Activated CD4-positive, alpha-beta T cell treated with anti-CD3 and anti-CD28 coated beads, Interleukin-2, amount 10 ng/mL, durations not matched to agents 7 days and 5 days (primary cell): ENCODE measurements around the gene YIPF3. TPM values are rescaled to one million over a fixed set of nuclear protein-coding genes. Genes with fewer than 3 reads are reported as not detected.

Experiments used
- CTCF ChIA-PET: fragments of 350-600 bp; sonication (Branson Sonifier 250); formaldehyde crosslinking; loops from one replicate; lab custom pipeline; 2021; ENCODE audit warnings: antibody characterized with exemption; lab: Charles Lee
- POLR2A ChIA-PET: fragments of 350-600 bp; sonication (Branson Sonifier 250); formaldehyde crosslinking; loops from one replicate; lab custom pipeline; 2021; ENCODE audit warnings: antibody characterized with exemption; lab: Charles Lee
- DNase-seq: peaks from one replicate; pipeline ENCODE4 v3.0.0-alpha.2; 2020
- H3K27ac Mint-ChIP-seq: one replicate; pipeline ENCODE4 v1.8.0; 2021; ENCODE audit warnings: mild to moderate bottlenecking, moderate library complexity, mixed read lengths
- H3K27me3 Mint-ChIP-seq: one replicate; pipeline ENCODE4 v1.8.0; 2021; ENCODE audit warnings: mixed read lengths
- H3K36me3 Mint-ChIP-seq: one replicate; pipeline ENCODE4 v1.8.0; 2021; ENCODE audit warnings: low read depth, mixed read lengths
- H3K4me1 Mint-ChIP-seq: one replicate; pipeline ENCODE4 v1.8.0; 2021; ENCODE audit warnings: mixed read lengths
- H3K4me3 Mint-ChIP-seq: one replicate; pipeline ENCODE4 v1.8.0; 2021; ENCODE audit warnings: mild to moderate bottlenecking, moderate library complexity, mixed read lengths
- H3K9me3 Mint-ChIP-seq: one replicate; pipeline ENCODE4 v1.8.0; 2021; ENCODE audit warnings: mixed read lengths
- total RNA-seq, 2 experiments: library from RNA; stranded (reverse); gene quantifications; one replicate each; pipeline ENCODE4 v1.2.3, GENCODE V29; 2021

The YIPF3 gene
- total RNA-seq, 2 experiments from 2014 or later, result 68.1 to 71.7 TPM

GRCh38 chr6:43488667-43489276, 28.0 kb downstream of the YIPF3 start:
- no peaks in the 10 kb centered on the region for H3K9me3 Mint-ChIP-seq
- no peaks in the 10 kb centered on the region for H3K27me3 Mint-ChIP-seq
- peaks cover under 1% of the 10 kb centered on the region for H3K4me1 Mint-ChIP-seq
- H3K4me3 Mint-ChIP-seq, result no peak overlapping the region
- CTCF ChIA-PET, result interaction anchor here (0.7 to 1.9 kb wide), 7 partner anchors 13 to 260 kb away, joined by 3 to 6 read pairs (median 3); partner anchors contain the start of gene DNPH1
- H3K36me3 Mint-ChIP-seq, result no peaks in the 10 kb centered on the region
- no peak for DNase-seq
- POLR2A ChIA-PET, result no interaction called here
- no peak overlapping the region for H3K27ac Mint-ChIP-seq

- Mint-ChIP-seq H3K4me3 (no peak overlapping the region), H3K27ac (no peak overlapping the region), H3K4me1 (peaks cover 44% of the 10 kb centered on the region), H3K9me3 (no peaks in the 10 kb centered on the region), H3K27me3 (no peaks in the 10 kb centered on the region), H3K36me3 (peaks cover 12% of the 10 kb centered on the region)
- DNase-seq, result no peak
- POLR2A ChIA-PET, result no interaction called here
- CTCF ChIA-PET, result interaction anchor here (0.7 to 4.7 kb wide), 4 partner anchors 8 to 30 kb away, joined by 3 to 19 read pairs (median 3); no protein-coding TSS in a partner anchor
Observed at GRCh38 chr6:43481591-43482236, 35.0 kb downstream of the YIPF3 start.

GRCh38 chr6:43481075-43481474, 35.7 kb downstream of the YIPF3 start:
- DNase-seq, result no peak
- H3K4me3 Mint-ChIP-seq, result no peak overlapping the region
- H3K27me3 Mint-ChIP-seq, result no peaks in the 10 kb centered on the region
- no peaks in the 10 kb centered on the region for H3K9me3 Mint-ChIP-seq
- POLR2A ChIA-PET, result no interaction called here
- peaks cover 47% of the 10 kb centered on the region for H3K4me1 Mint-ChIP-seq
- CTCF ChIA-PET, result interaction anchor here (0.7 to 1.8 kb wide), 4 partner anchors 8 to 31 kb away, joined by 3 to 4 read pairs (median 3); no protein-coding TSS in a partner anchor
- H3K27ac Mint-ChIP-seq, result no peak overlapping the region
- H3K36me3 Mint-ChIP-seq, result peaks cover 12% of the 10 kb centered on the region

- POLR2A ChIA-PET, result interaction anchor here (0.7 kb wide), 1 partner anchor 235 kb away, joined by 3 read pairs; the partner anchor contains the start of gene TTBK1
- peaks cover 47% of the 10 kb centered on the region for H3K4me1 Mint-ChIP-seq
Observed at GRCh38 chr6:43478008-43478372, 38.7 kb downstream of the YIPF3 start.

GRCh38 chr6:43477235-43478007, 39.3 kb downstream of the YIPF3 start, which contains the start of gene TJAP1:
Gene TJAP1 (plus strand): TSS chr6:43477570. CDS start chr6:43499002, 21,432 bp downstream.
- Mint-ChIP-seq H3K4me3 (peak within 1 kb of the TSS; percentile 92), H3K36me3 (peaks cover 10% of the 10 kb centered on the region), H3K4me1 (peaks cover 47% of the 10 kb centered on the region), H3K27me3 (peaks cover 4% of the 10 kb centered on the region), H3K9me3 (no peaks in the 10 kb centered on the region), H3K27ac (peak within 1 kb of the TSS; percentile 94)
- CTCF ChIA-PET, result interaction anchor here (0.6 to 1.7 kb wide), 8 partner anchors 10 to 208 kb away, joined by 3 to 5 read pairs (median 3); no protein-coding TSS in a partner anchor
- DNase-seq, result peak; percentile 96
- POLR2A ChIA-PET, result interaction anchor here (0.6 to 0.7 kb wide), 3 partner anchors 8 to 234 kb away, joined by 3 to 9 read pairs (median 3); partner anchors contain the start of gene TTBK1

More at GRCh38 chr6:43478008-43478372, 38.7 kb downstream of the YIPF3 start:
- Mint-ChIP-seq H3K9me3 (no peaks in the 10 kb centered on the region), H3K36me3 (peaks cover 10% of the 10 kb centered on the region), H3K27ac (peak overlapping the region; percentile 94), H3K4me3 (peak overlapping the region; percentile 92), H3K27me3 (peaks cover 2% of the 10 kb centered on the region)
- no peak for DNase-seq
- CTCF ChIA-PET, result interaction anchor here (0.8 to 1.1 kb wide), 3 partner anchors 10 to 30 kb away, joined by 3 to 5 read pairs (median 3); no protein-coding TSS in a partner anchor

GRCh38 chr6:43476746-43477145, 40.0 kb downstream of the YIPF3 start:
- DNase-seq, result no peak
- H3K4me3 Mint-ChIP-seq, result peak overlapping the region; percentile 92
- ChIA-PET CTCF (interaction anchor here (0.6 to 1.7 kb wide), 6 partner anchors 9 to 208 kb away, joined by 3 to 5 read pairs (median 4); no protein-coding TSS in a partner anchor), POLR2A (interaction anchor here (0.6 kb wide), 1 partner anchor 35 kb away, joined by 9 read pairs; no protein-coding TSS in a partner anchor)
- peaks cover 8% of the 10 kb centered on the region for H3K36me3 Mint-ChIP-seq
- peaks cover 4% of the 10 kb centered on the region for H3K27me3 Mint-ChIP-seq
- peak overlapping the region; percentile 71 for H3K27ac Mint-ChIP-seq
- peaks cover 41% of the 10 kb centered on the region for H3K4me1 Mint-ChIP-seq
- no peaks in the 10 kb centered on the region for H3K9me3 Mint-ChIP-seq

- POLR2A ChIA-PET, result no interaction called here
- no peak for DNase-seq
- peaks cover 36% of the 10 kb centered on the region for H3K4me1 Mint-ChIP-seq
- CTCF ChIA-PET, result no interaction called here
- H3K9me3 Mint-ChIP-seq, result no peaks in the 10 kb centered on the region
- no peak overlapping the region for H3K27ac Mint-ChIP-seq
- peaks cover 6% of the 10 kb centered on the region for H3K36me3 Mint-ChIP-seq
- H3K27me3 Mint-ChIP-seq, result peaks cover 4% of the 10 kb centered on the region
- H3K4me3 Mint-ChIP-seq, result no peak overlapping the region
Observed at GRCh38 chr6:43475516-43475915, 41.2 kb downstream of the YIPF3 start.

- peaks cover 12% of the 10 kb centered on the region for H3K27me3 Mint-ChIP-seq
- no peak overlapping the region for H3K4me3 Mint-ChIP-seq
- peaks cover 11% of the 10 kb centered on the region for H3K4me1 Mint-ChIP-seq
- no peak overlapping the region for H3K27ac Mint-ChIP-seq
- no peaks in the 10 kb centered on the region for H3K9me3 Mint-ChIP-seq
- CTCF ChIA-PET, result interaction anchor here (1.4 kb wide), 1 partner anchor 9 kb away, joined by 3 read pairs; no protein-coding TSS in a partner anchor
- POLR2A ChIA-PET, result no interaction called here
- DNase-seq, result no peak
- peaks cover 2% of the 10 kb centered on the region for H3K36me3 Mint-ChIP-seq
Observed at GRCh38 chr6:43472515-43472914, 44.2 kb downstream of the YIPF3 start.

- CTCF ChIA-PET, result interaction anchor here (0.6 kb wide), 1 partner anchor 277 kb away, joined by 3 read pairs; no protein-coding TSS in a partner anchor
- POLR2A ChIA-PET, result no interaction called here
- Mint-ChIP-seq H3K27me3 (peaks cover 17% of the 10 kb centered on the region), H3K36me3 (no peaks in the 10 kb centered on the region), H3K27ac (no peak overlapping the region), H3K4me1 (no peaks in the 10 kb centered on the region), H3K4me3 (no peak overlapping the region), H3K9me3 (no peaks in the 10 kb centered on the region)
- DNase-seq, result no peak
Observed at GRCh38 chr6:43471399-43471798, 45.3 kb downstream of the YIPF3 start.

- H3K4me1 Mint-ChIP-seq, result no peaks in the 10 kb centered on the region
- ChIA-PET POLR2A (interaction anchor here (0.6 kb wide), 1 partner anchor 7 kb away, joined by 3 read pairs; the partner anchor contains the start of gene TJAP1), CTCF (interaction anchor here (0.6 kb wide), 1 partner anchor 33 kb away, joined by 3 read pairs; no protein-coding TSS in a partner anchor)
- peaks cover 17% of the 10 kb centered on the region for H3K27me3 Mint-ChIP-seq
- H3K27ac Mint-ChIP-seq, result no peak overlapping the region
- H3K36me3 Mint-ChIP-seq, result no peaks in the 10 kb centered on the region
- no peaks in the 10 kb centered on the region for H3K9me3 Mint-ChIP-seq
- no peak overlapping the region for H3K4me3 Mint-ChIP-seq
- DNase-seq, result no peak
Observed at GRCh38 chr6:43469947-43470346, 46.8 kb downstream of the YIPF3 start.

- ChIA-PET POLR2A (interaction anchor here (0.6 kb wide), 1 partner anchor 8 kb away, joined by 3 read pairs; the partner anchor contains the start of gene TJAP1), CTCF (no interaction called here)
- no peaks in the 10 kb centered on the region for H3K4me1 Mint-ChIP-seq
- H3K36me3 Mint-ChIP-seq, result no peaks in the 10 kb centered on the region
- no peak overlapping the region for H3K4me3 Mint-ChIP-seq
- no peak overlapping the region for H3K27ac Mint-ChIP-seq
- H3K9me3 Mint-ChIP-seq, result no peaks in the 10 kb centered on the region
- no peak for DNase-seq
- H3K27me3 Mint-ChIP-seq, result peaks cover 17% of the 10 kb centered on the region
Observed at GRCh38 chr6:43468748-43469681, 47.7 kb downstream of the YIPF3 start.
